ENCODE results near the gene NR1I3. TPM values are rescaled to one million over a fixed set of nuclear protein-coding genes. Genes with fewer than 3 reads are reported as not detected.
A peak's percentile ranks its signal among the peaks of the same experiment; 100 is the strongest.

NR1I3 gene
- total RNA-seq, 1 donor from 2014 or later: not detected

- no peak for ATAC-seq
- intact Hi-C loops (cut with micrococcal nuclease): loop anchor here (10.0 kb wide), 2 partner anchors 81 to 161 kb away; partner anchors contain the start of gene MPZ
- no peak for DNase-seq
Measured at GRCh38 chr1:161223805-161224694, 14.0 kb downstream of the NR1I3 start.

- intact Hi-C loops (cut with micrococcal nuclease): loop anchor here (10.0 kb wide), 2 partner anchors 82 to 162 kb away; partner anchors contain the start of gene MPZ
- DNase-seq: no peak
Measured at GRCh38 chr1:161222175-161223019, 15.6 kb downstream of the NR1I3 start.

GRCh38 chr1:161220002-161220401 is 18.0 kb downstream of the NR1I3 start:
- DNase-seq (no peak), ATAC-seq (no peak)
- intact Hi-C loops (cut with micrococcal nuclease): loop anchor here (10.0 kb wide), 2 partner anchors 85 to 165 kb away; partner anchors contain the start of gene MPZ

More at GRCh38 chr1:161222175-161223019, 15.6 kb downstream of the NR1I3 start:
- ATAC-seq: no peak

DNA sequence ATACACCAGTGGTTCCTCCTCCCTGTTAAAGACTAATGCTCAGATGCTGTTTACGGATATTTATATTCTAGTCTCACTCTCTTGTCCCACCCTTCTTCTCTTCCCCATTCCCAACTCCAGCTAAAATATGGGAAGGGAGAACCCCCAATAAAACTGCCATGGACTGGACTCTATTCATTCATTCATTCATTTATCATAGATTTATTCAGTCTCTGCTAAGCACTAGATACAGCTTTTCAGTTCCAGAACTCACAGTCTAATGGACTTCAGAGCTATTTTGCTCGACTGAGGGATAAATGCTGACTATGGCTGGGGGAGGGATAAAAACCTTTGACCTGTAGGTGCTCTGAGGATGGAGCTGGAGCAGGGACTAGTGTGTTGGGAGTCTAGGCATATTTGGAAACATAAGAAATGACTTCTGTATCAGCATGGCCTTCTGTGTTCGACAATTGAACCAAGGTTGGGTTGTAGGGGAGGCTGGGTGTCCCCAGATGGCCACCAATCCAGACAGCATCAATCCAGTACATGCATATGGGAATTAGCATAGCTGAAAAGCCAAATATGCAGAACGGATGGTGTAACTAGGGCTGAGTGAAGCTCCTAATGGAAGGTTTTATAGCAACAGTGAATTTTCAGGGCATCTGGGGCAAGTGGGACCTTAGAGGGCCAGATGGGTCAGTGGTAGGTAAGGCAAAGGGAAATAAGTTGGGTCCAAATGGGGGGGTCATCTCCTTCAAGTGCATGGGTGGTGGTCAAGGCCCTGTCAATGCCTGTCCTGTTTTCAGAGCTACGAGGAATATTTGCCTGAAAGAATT is 18.7 kb downstream of the NR1I3 start:
- DNase-seq (no peak), ATAC-seq (no peak)
- intact Hi-C loops (cut with micrococcal nuclease): no loop called here

DNA sequence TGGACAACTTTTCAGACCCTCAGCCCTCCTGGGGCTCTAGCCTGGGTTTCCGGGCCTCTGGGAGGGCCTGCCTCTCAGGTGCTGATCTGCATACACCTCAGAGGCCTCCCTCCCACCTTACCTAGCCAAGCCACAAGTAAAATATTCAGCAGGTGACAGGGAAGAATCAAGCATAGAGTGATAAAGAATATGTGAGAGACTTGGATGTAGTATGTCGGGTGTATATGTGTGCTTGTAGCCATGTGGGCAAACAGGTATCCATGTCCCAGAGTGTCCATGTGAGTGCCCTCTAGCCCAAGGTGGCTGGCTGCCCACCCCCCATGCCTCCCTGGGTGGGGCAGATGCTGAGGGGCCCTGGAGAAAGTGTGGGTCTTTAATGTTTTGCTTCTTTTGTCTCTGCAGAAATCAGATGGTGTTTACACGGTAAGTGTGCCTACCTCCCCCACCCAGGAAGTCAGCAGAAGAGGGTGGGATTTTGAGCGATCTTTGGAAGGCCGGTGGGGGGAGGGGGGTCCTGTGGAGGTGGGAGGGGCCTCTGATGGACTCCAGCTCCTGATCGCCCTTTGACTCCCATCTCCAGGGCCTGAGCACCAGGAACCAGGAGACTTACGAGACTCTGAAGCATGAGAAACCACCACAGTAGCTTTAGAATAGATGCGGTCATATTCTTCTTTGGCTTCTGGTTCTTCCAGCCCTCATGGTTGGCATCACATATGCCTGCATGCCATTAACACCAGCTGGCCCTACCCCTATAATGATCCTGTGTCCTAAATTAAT is 19.5 kb downstream of the NR1I3 start:
- intact Hi-C loops (cut with micrococcal nuclease): no loop called here
- ATAC-seq: no peak
- no peak for DNase-seq

- ATAC-seq (no peak), DNase-seq (no peak)
- intact Hi-C loops (cut with micrococcal nuclease): no loop called here
Measured at GRCh38 chr1:161217831-161218230, 20.2 kb downstream of the NR1I3 start.

DNA sequence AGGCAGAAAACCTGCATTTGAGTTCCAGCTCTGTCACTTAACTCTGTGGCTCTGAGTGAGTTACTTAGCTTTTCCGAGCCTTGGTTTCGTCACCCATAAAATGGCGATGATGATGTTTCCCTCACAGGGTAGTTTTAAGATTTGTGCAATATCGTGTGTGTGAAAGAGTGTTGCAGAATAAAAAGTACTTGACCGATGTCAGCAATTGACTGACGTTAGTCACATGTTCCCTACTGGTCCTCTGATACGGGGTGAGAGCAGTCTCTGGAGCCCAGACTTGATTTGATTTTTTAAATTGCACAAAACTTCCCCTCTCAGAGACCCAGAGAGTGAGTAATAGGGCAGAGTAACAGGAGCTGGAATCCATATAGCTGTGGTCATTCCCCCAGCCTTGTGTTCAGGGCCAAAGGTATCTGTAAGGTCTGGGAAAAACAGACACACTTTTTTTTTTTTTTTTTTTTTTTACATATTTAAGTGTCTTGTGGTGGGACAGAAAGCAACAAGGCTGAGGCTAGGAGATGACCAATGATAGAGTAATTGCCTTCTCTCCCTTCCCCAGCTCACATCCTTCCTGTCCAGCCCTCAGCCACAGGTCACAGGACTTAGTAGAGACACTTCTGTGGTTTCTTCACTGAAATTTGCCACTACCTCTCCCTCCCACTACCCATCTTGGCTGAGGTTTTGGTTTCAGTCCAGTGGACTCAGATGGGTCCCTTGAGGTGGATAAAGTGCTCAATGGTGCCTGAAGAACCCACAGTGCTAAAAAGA is 20.9 kb downstream of the NR1I3 start:
- no peak for DNase-seq
- intact Hi-C loops (cut with micrococcal nuclease): no loop called here
- peak; percentile 54 for ATAC-seq

DNA sequence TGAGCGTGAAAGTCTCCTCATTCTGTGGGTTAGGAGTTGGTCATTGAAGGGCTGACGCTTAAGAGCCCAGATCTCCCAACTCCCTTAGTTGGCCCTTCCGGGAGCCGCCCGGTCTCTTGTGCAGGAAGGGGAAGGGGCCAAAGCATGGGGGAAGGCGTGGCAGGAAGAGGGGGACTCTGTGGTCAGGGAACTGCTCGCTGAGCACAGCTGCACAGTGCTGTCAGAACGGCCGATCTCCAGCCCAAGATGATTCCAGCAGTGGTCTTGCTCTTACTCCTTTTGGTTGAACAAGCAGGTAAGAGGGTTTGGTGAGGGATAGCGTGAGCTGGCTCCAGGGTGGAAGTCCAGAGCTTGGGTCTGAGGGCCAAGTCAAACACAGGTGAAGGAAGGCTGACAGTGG is 22.9 kb downstream of the NR1I3 start, which contains the start of gene FCER1G:
Gene FCER1G, plus strand, starts transcription at position 220 of the 400 bp plus-strand sequence. Its CDS starts 27 bp downstream, at position 247.
- ATAC-seq (peak; percentile 69), DNase-seq (peak; percentile 69)
- intact Hi-C loops (cut with micrococcal nuclease): no loop called here

- peak; percentile 20 for ATAC-seq
- intact Hi-C loops (cut with micrococcal nuclease): no loop called here
- DNase-seq: no peak
Measured at GRCh38 chr1:161214369-161214768, 23.6 kb downstream of the NR1I3 start.

DNA sequence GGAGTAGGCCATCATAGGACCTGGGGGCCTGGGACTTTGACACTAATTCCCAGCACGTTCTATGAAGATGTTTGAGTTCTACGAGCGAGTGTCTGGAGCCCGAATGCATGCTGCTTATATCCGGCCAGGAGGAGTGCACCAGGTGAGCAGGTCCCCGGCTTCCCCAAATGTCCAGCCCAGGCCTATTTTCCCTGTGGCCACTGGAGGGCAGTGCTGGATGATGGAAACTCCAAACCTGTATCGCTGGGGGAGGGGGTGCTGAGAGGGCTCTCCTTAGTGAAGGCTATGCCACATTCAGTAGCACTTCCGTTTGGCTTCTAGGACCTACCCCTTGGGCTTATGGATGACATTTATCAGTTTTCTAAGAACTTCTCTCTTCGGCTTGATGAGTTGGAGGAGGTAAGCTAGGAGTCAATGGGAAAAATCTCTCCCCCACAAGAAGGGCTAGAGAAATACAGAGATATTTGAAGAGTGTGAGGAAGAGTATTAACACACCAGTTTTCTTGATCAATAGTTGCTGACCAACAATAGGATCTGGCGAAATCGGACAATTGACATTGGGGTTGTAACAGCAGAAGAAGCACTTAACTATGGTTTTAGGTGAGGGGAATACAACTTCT is 28.1 kb downstream of the NR1I3 start:
- DNase-seq (peak; percentile 75), ATAC-seq (peak; percentile 60)
- intact Hi-C loops (cut with micrococcal nuclease): no loop called here

GRCh38 chr1:161207173-161207572 is 30.8 kb downstream of the NR1I3 start:
- intact Hi-C loops (cut with micrococcal nuclease): no loop called here
- DNase-seq: peak; percentile 46
- ATAC-seq: peak; percentile 82

DNA sequence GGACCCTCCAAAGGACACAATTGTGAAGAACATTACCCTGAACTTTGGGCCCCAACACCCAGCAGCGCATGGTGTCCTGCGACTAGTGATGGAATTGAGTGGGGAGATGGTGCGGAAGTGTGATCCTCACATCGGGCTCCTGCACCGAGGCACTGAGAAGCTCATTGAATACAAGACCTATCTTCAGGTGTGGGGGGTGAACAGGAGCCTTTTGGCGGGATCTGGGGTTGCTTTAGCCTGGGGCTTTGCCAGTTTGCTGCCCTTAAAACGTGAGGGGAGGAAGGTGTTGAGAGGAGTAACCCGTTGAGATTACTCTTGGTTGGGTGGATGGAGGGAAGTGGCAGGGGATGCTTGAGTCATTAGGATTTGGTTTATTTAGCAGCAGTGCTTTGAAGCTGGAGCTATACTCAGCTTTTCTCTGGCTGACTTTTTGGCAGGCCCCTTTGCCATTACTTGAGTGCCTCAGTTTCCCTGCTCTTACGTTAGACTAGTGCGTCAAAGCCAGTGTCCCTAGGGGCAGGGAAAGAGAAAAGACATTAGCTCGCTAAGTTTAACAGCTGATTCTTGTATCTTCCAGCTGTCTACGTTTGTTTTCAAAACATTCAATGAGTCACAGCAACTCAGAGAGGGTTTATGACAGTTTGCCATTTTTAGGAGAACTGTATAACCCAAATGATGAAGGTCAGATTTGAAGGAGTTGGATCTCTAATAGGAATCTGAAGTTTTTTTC is 31.4 kb downstream of the NR1I3 start:
- intact Hi-C loops (cut with micrococcal nuclease): no loop called here
- DNase-seq (no peak), ATAC-seq (peak; percentile 38)

GRCh38 chr1:161201836-161202712 is 35.9 kb downstream of the NR1I3 start, which contains the start of gene NDUFS2:
TSS of gene NDUFS2 (plus strand) at chr1:161202367. CDS start at chr1:161202386, 19 bp downstream.
- DNase-seq (peak; percentile 97), ATAC-seq (peak; percentile 84)
- intact Hi-C loops (cut with micrococcal nuclease): loop anchor here (2.0 kb wide), 1 partner anchor 17 kb away; no protein-coding TSS in a partner anchor

GRCh38 chr1:161200992-161201835 is 36.8 kb downstream of the NR1I3 start:
- peak; percentile 52 for ATAC-seq
- intact Hi-C loops (cut with micrococcal nuclease): loop anchor here (2.0 kb wide), 1 partner anchor 16 kb away; no protein-coding TSS in a partner anchor

More at GRCh38 chr1:161200992-161201835, 36.8 kb downstream of the NR1I3 start:
- peak; percentile 58 for DNase-seq
